HepG2 (cell line): ENCODE results near the gene HAGH. TPM values are rescaled to one million over a fixed set of nuclear protein-coding genes. Genes with fewer than 3 reads are reported as not detected.

Experiments
- ARID4A ChIP-seq: sonication (generic); formaldehyde crosslinking; IDR thresholded peaks from 2 replicates; pipeline ENCODE4 v1.5.0; 2020; ENCODE audit warnings: mild to moderate bottlenecking, missing genetic modification reagents, borderline replicate concordance
- CAMTA2 ChIP-seq: sonication (generic); formaldehyde crosslinking; IDR thresholded peaks from 2 replicates; pipeline ENCODE4 v1.4.0; 2020; ENCODE audit warnings: mild to moderate bottlenecking, missing genetic modification reagents, borderline replicate concordance
- CBFB ChIP-seq: sonication (generic); formaldehyde crosslinking; IDR thresholded peaks from 2 replicates; pipeline ENCODE4 v1.4.0; 2020; ENCODE audit warnings: missing genetic modification reagents
- GFI1 ChIP-seq: sonication (generic); formaldehyde crosslinking; IDR thresholded peaks from 2 replicates; pipeline ENCODE4 v1.5.0; 2020; ENCODE audit warnings: missing genetic modification reagents, mild to moderate bottlenecking, borderline replicate concordance
- IRF2 ChIP-seq: IDR thresholded peaks from 2 replicates; pipeline ENCODE4 v1.6.1; 2018; ENCODE audit warnings: missing genetic modification reagents, missing compliant biosample characterization
- KDM4B ChIP-seq: sonication (generic); formaldehyde crosslinking; IDR thresholded peaks from 2 replicates; pipeline ENCODE4 v1.4.0; 2020; ENCODE audit warnings: missing genetic modification reagents
- NCOA2 ChIP-seq: sonication (generic); formaldehyde crosslinking; IDR thresholded peaks from 2 replicates; pipeline ENCODE4 v1.8.0; 2022; ENCODE audit warnings: inconsistent platforms
- YY1 ChIP-seq: IDR thresholded peaks from 2 replicates; pipeline ENCODE4 v1.6.1; 2011; ENCODE audit warnings: low read length, low read depth, moderate library complexity, mild to moderate bottlenecking; ENCODE audit not compliant: insufficient read depth, insufficient replicate concordance
- ZFP36L1 ChIP-seq: sonication (generic); formaldehyde crosslinking; IDR thresholded peaks from 2 replicates; pipeline ENCODE4 v1.8.0; 2022; ENCODE audit warnings: mild to moderate bottlenecking, missing genetic modification reagents, moderate library complexity
- ZFP90 ChIP-seq: sonication (generic); formaldehyde crosslinking; IDR thresholded peaks from 2 replicates; pipeline ENCODE4 v1.8.0; 2022; ENCODE audit warnings: missing genetic modification reagents, mild to moderate bottlenecking, inconsistent platforms, borderline replicate concordance
- ZNF563 ChIP-seq: sonication (generic); formaldehyde crosslinking; IDR thresholded peaks from 2 replicates; pipeline ENCODE4 v1.8.0; 2022; ENCODE audit warnings: mild to moderate bottlenecking, moderate library complexity, missing genetic modification reagents
- ZNF619 ChIP-seq: sonication (generic); formaldehyde crosslinking; IDR thresholded peaks from 2 replicates; pipeline ENCODE4 v1.4.0; 2020; ENCODE audit warnings: mild to moderate bottlenecking, missing genetic modification reagents
- ZNF646 ChIP-seq: sonication (generic); formaldehyde crosslinking; IDR thresholded peaks from 2 replicates; pipeline ENCODE4 v1.9.0; 2021; ENCODE audit warnings: mild to moderate bottlenecking, missing genetic modification reagents
- ZNF687 ChIP-seq: sonication (generic); formaldehyde crosslinking; IDR thresholded peaks from 2 replicates; pipeline ENCODE4 v1.5.1; 2020; ENCODE audit warnings: mild to moderate bottlenecking, missing genetic modification reagents, moderate library complexity
- polyA plus RNA-seq, 8 experiments: library from polyadenylated mRNA; depleted of rRNA in 3 of 8; stranded (reverse) in 7 of 8; unstranded in 1 of 8; fragments of >200 nt; fragmentation: Illumina TruSeq in 4 of 8; extraction: Trizol in 4 of 8; gene quantifications; 2 replicates each; pipeline versions ENCODE4 v1.2.1 to v1.2.3, GENCODE V29; 2011 to 2016; ENCODE audit warnings: low read depth in 4 of 8, missing spikeins in 1 of 8, mixed read lengths in 1 of 8; ENCODE audit not compliant: insufficient read depth in 1 of 8
- total RNA-seq, 5 experiments: library from RNA; depleted of rRNA; stranded (reverse); fragments of >200 nt; fragmentation: Illumina TruSeq; extraction: Trizol; gene quantifications; 2 replicates each; pipeline ENCODE4 v1.2.3, GENCODE V29; 2016; ENCODE audit warnings: low read depth in 1 of 5

The HAGH gene
- total and polyA plus RNA-seq, 2 of the 13 experiments (the other 11 are each of a cell fraction or from before 2014, with no cell fraction given) = 70.4 to 95.4 TPM

GRCh38 chr16:1832838-1833454 is 6.3 kb upstream of the HAGH start (continued):
- TF ChIP-seq ZNF646 (CRISPR knock-in tag) (peak; percentile 37; the same call in 1 of the 2 replicates), CAMTA2 (no peak), ZNF619 (CRISPR knock-in tag) (no peak), YY1 (peak; percentile 32), IRF2 (CRISPR knock-in tag) (peak; percentile 86), GFI1 (0 out of 2 replicates have a peak, but pooled peaks have one; percentile 15), NCOA2 (CRISPR knock-in tag) (peak; percentile 76), ZFP90 (CRISPR knock-in tag) (0 out of 2 replicates have a peak, but pooled peaks have one; percentile 58), ZNF687 (CRISPR knock-in tag) (peak; percentile 78), ARID4A (CRISPR knock-in tag) (peak; percentile 80), ZNF563 (CRISPR knock-in tag) (no peak), CBFB (CRISPR knock-in tag) (peak; percentile 45; the same call in 1 of the 2 replicates), ZFP36L1 (CRISPR knock-in tag) (peak; percentile 62; the same call in 1 of the 2 replicates), KDM4B (CRISPR knock-in tag) (peak; percentile 39; the same call in 1 of the 2 replicates)
